Measurements from ENCODE around the gene SLC8A2. TPM values are rescaled to one million over a fixed set of nuclear protein-coding genes. Genes with fewer than 3 reads are reported as not detected.

Gene SLC8A2
- total RNA-seq, 1 experiment from 2014 or later, result 11.3 TPM

DNA sequence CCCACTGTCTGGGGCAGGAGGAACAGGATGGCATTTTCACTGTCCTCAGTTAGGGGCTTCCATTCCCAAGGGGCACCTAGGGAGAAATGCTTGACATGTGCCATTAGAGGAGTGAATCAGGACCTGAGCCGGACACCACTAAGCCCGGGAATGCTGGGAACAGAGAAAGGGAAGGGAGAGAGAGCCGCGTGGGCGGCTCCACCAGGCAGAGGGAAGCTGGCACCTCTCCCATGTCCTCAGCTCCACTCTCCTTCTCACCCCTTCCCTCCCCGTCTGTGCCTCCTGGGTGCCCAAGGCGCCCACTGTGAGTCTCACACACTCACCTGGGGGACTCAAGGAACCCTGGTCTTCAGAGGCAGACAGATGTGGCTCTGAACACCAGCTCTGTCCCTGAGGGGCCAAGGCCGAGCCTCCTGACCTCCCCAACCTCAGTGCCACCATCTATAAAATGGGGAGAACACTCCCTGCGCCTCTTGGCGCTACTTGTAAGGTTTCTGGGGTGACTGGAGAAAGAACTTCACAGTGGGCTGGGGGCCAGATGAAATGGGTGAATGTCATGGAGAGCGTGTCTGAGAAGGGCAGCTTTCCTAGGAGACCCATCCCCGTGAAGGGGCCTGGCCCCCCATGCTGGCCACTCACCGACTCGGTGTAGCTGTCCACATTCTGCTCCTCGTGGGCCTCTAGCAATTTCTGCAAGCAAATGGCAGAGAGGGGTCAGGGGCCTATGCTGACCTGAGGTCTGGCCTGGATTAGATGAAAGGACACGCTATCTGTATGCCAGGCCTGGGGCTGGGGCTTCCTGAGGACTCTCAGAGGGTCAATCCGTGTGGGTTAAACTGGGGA is 17.6 kb upstream of the SLC8A2 start:
- Histone ChIP-seq H2BK5ac (ENCODE audit: insufficient read length, low read length) (no peak overlapping the region), H2BK12ac (ENCODE audit: insufficient read length, low read depth, low read length) (no peak overlapping the region), H3K79me2 (ENCODE audit: insufficient read depth, low read length) (no peaks in the 10 kb centered on the region), H3T11ph (ENCODE audit: low read length) (no peak overlapping the region), H3K56ac (ENCODE audit: insufficient read length, low read depth, low read length) (no peak overlapping the region), H2BK20ac (ENCODE audit: low read depth, low read length, poor library complexity, severe bottlenecking) (no peak overlapping the region), H2BK120ac (ENCODE audit: low read depth, low read length, poor library complexity, severe bottlenecking) (no peak overlapping the region), H3K23ac (ENCODE audit: insufficient read length, low read depth, low read length) (no peak overlapping the region), H4K91ac (ENCODE audit: insufficient read length, low read depth, low read length) (no peak overlapping the region), H2BK15ac (ENCODE audit: low read depth, low read length) (no peak overlapping the region), H3K18ac (ENCODE audit: insufficient read length, low read depth, low read length) (no peak overlapping the region), H3K79me1 (ENCODE audit: insufficient read depth, low read depth, low read length, poor library complexity, severe bottlenecking) (no peaks in the 10 kb centered on the region), H3K4me1 (ENCODE audit: insufficient read depth, low read length) (no peaks in the 10 kb centered on the region), H4K20me1 (ENCODE audit: control insufficient read depth, insufficient read depth, insufficient read length) (no peaks in the 10 kb centered on the region), H4K8ac (replicated peaks; ENCODE audit: insufficient read length, low read depth, low read length) (no peak overlapping the region), H3K9ac (ENCODE audit: extremely low read depth, insufficient read length, low read length) (no peak overlapping the region), H2AFZ (ENCODE audit: low read length) (no peak overlapping the region), H3K4ac (ENCODE audit: low read depth, low read length) (no peak overlapping the region), H2AK5ac (ENCODE audit: insufficient read length, low read length) (no peak overlapping the region), H3K14ac (ENCODE audit: insufficient read depth, low read length) (no peak overlapping the region), H4K5ac (ENCODE audit: insufficient read length, low read depth, low read length) (no peak overlapping the region), H3K27me3 (ENCODE audit: insufficient read depth, low read length) (no peaks in the 10 kb centered on the region), H3K9me3 (ENCODE audit: control insufficient read depth, low read depth, low read length) (no peaks in the 10 kb centered on the region), H3K23me2 (ENCODE audit: insufficient read length, low read depth, low read length, poor library complexity, severe bottlenecking) (peaks cover 3% of the 10 kb centered on the region), H3K27ac (ENCODE audit: insufficient read length, low read depth, low read length) (no peak overlapping the region), H3K4me2 (ENCODE audit: insufficient read depth, insufficient read length, low read length) (no peak overlapping the region)
- Mint-ChIP-seq H3K27ac (peak overlapping the region in 1 of 3 experiments; percentile 73; a peak in 1 of 7 replicates), H3K9me3 (no peaks in the 10 kb centered on the region; a peak in 1 of 5 replicates), H3K4me3 (no peak overlapping the region), H3K27me3 (ENCODE audit: low read depth) (no peaks in the 10 kb centered on the region), H3K36me3 (ENCODE audit: insufficient read depth in 1 of 3, low read depth in 3 of 3) (peaks cover 7 to 23% (median 17%) of the 10 kb centered on the region in 3 experiments), H3K4me1 (peaks cover 3 to 16% of the 10 kb centered on the region in 2 experiments; a peak in 3 of 4 replicates)
- DNase-seq, result no peak
- no CpG with 5 or more reads among the region's 17 CpGs for WGBS (ENCODE audit: extremely low coverage, insufficient read length, low lambda C conversion rate)
- TF ChIP-seq, protein P1, sequence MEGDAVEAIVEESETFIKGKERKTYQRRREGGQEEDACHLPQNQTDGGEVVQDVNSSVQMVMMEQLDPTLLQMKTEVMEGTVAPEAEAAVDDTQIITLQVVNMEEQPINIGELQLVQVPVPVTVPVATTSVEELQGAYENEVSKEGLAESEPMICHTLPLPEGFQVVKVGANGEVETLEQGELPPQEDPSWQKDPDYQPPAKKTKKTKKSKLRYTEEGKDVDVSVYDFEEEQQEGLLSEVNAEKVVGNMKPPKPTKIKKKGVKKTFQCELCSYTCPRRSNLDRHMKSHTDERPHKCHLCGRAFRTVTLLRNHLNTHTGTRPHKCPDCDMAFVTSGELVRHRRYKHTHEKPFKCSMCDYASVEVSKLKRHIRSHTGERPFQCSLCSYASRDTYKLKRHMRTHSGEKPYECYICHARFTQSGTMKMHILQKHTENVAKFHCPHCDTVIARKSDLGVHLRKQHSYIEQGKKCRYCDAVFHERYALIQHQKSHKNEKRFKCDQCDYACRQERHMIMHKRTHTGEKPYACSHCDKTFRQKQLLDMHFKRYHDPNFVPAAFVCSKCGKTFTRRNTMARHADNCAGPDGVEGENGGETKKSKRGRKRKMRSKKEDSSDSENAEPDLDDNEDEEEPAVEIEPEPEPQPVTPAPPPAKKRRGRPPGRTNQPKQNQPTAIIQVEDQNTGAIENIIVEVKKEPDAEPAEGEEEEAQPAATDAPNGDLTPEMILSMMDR (conservative IDR thresholded peaks at IDR 0.05), result no peak

All from H9 (cell line).